T1000 (cell line): ENCODE data around the gene GARIN5B.
A peak's percentile ranks its signal among the peaks of the same experiment; 100 is the strongest.
"Not testable (repeated sequence)": the region's sequence is repeated elsewhere in the genome, so short reads cannot be mapped to it uniquely, and the experiment has no call there.

ENCODE experiments used
- DNase-seq: peaks from one replicate; lab custom pipeline; 2025; ENCODE audit warnings: mixed read lengths; lab: John Stamatoyannopoulos, UW

Gene GARIN5B

GRCh38 chr19:55348317-55349034, 14.6 kb downstream of the GARIN5B start:
- no peak for DNase-seq

GRCh38 chr19:55347442-55348009, 15.5 kb downstream of the GARIN5B start:
- DNase-seq, result no peak

DNA sequence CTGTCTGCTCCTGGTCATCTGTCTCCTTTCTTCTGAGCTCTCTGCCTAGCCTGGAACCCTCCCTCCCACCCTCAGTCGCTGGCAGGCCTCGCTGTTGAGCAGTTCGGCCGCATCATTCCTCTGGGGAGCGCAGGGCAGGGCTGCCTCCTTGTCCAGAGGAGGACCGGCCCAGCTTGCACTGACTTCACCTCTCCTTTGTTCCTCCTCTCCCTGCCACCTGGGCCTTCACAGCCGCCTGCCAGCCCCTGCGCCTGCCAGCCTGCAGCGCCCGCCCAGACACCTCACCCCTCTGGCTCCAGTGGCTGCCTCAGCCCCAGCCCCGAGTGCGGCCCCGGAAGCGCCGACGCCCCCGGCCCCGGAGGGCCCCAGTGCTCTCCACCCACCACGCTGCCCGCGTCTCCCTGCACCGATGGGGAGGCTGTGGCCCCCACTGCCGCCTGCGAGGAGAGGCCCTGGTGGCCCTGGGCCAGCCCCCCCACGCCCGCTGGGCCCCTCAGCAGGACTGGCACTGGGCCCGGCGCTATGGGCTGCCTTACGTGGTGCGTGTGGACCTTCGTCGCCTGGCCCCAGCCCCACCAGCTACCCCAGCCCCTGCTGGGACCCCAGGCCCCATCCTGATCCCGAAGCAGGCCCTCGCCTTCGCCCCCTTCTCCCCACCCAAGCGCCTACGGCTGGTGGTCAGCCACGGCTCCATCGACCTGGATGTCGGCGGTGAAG, 16.2 kb downstream of the GARIN5B start:
- DNase-seq, result no peak

DNA sequence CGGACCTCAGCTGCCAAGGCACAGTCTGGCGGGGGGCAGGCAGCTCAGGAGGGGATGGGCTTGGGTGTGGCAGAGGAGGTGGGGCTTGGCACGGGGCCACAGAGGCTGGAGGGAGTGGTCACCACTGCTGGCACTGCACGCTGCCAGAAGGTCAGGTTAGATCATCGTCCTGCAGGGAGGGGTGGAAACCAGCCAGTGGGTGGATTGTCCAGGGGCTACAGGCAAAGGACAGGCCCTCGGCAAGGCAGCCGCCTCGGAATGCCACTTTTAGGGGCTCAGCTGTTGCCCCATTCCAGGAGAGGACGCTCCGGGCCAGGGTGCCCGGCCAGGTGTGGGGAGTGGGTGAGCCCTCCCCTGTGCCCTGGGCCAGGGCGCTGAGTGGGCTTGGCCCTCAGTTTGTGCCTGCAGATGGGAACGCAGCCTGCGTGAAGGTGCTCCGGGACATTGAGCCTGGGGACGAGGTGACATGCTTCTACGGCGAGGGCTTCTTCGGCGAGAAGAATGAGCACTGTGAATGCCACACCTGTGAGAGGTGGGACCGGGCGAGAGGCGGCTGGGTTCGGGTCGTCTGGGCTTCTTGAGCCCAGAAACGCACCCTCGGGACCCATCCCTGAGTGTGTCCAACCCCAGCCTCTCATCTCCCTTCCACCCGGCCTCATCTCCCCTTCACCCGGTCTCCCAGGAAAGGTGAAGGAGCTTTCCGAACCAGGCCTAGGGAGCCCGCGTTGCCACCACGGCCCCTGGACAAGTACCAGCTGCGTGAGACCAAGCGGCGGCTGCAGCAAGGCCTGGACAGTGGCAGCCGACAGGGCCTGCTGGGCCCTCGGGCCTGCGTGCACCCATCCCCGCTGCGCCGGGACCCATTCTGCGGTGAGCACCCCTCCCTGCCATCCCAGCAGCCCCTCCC, 17.0 kb downstream of the GARIN5B start:
- DNase-seq, result no peak

DNA sequence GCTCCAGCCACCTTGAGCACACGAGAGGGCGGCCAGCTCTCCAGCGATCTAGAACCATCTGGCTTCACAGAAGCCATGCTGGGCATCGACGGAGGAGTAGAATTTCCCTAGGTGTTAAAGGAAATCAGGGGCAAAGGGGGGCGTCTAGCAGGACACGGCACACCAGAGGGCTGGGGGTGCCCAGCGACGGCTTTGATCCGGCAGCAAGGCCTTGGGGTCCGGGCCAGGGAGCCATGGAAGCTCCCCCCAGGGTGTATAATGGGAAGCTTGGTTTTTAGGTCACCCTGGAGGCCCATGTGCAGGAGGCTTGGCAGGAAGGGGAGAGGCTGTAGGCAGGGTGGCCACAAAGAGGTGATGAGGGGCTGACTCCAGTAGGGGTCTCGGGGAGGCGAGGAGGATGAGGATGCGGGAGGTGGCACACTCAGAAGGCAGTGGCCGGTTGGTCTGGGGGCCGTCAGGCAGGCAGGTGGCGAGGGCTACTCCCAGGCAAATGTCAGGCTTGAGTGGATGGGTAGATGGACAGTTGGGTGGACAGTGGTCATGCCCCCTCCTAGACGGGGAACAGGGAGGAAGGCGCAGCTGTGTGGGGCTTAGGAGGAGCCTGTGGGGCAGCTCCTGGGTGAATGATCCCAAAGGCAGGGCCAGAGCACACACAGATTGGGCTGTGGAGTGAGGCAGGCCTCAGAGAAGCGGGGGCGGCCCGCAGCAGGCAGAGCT, 17.8 kb downstream of the GARIN5B start:
- DNase-seq, result no peak

DNA sequence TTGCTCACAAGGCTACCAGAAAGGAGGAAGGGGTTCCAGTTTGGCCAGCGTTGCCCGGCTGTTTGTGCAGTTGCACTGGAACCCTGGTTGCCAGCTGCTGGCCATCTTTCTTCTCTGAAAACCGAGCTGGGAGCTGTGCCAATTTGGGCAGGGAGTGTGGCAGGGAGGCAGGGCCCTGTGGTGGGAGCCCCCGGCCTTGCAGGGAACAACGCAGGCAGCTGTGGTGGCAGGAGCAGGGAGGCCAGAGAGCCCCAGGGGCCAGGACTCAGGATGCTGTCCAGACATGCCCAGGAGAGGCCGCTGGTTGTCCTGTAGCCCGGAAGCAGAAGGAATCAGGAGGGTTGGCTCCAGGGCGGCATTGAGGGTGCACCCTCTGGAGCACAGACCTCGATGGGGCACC, 18.6 kb downstream of the GARIN5B start:
- DNase-seq, result no peak

DNA sequence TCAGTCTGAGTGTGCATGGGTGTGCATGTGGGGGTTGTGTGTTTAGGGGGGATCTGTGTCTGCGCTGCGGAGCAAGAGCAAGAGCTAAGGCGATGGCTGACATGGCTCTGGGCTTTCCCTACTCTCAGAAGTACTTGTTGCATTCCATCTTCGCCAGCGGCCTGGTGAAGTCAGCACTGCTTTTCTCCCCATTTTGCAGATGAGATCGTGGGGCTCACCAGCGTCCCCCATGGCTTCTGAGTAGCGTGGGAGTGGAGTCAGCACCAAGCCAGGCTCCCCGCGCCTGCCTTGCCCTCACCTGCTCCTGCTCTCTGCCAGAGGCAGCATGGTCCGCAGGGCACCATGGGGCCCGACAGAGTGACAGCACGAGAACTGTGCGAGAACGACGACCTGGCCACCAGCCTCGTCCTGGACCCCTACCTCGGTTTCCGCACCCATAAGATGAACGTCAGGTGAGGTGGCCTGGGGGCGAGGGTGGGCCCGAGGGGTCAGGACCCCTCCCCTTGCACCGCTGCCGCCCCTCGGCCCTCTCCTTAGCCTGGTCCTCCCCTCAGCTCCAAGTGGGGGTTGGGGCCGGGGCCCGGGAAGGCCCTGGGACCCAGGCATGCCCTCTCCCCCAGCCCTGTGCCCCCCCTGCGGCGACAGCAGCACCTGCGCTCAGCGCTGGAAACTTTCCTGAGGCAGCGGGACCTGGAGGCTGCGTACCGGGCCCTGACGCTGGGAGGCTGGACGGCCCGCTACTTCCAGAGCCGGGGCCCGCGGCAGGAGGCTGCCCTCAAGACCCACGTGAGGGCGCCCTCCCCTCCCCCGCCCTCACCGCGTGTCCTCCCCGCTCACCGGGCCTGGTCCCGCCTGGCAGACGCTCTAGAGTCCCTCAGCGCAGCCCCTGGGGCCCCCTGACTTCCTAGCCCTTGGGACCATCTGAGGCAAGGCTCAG, 21.2 kb downstream of the GARIN5B start:
- no peak for DNase-seq

DNA sequence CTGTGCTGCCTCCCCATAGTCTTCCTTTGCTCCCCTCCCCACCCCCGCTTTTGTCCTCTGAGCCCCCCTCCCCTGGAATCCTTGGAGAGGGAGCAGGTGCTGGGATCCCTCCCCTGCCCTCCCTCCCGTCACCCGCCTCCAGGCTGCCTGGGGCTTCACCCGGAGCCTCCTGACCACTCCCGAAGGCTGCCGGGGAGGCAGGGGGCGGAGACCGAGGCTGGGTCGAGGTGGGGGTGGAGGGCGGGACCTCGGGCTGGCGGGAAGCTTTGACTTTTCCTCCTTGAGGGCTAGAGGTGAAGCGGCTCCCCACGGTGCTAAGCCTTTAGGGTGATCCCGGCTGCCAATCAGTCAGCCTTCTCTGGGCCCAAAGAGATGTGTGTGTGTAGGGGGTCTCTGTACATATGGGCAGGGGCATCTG, 21.9 kb downstream of the GARIN5B start:
- DNase-seq, result no peak

DNA sequence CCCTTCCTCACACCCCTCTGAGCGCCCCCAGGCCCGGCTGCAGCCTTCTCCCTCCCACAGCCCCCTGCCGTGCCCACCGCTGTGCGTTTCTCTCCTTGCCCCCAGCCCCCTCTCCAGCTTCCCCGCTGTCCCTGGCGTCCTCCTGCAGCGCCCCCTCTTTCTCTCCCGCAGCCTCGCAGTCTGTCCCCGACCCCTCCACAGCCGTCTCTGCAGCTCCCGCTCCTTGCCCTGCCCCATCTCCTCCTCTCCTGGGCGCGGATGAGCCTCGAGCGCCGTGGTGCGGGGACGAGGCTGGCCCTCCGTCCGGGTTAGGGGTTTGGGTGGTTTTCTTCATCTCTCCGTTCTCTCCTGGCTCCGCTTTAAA, 22.3 kb downstream of the GARIN5B start:
- no peak for DNase-seq

DNA sequence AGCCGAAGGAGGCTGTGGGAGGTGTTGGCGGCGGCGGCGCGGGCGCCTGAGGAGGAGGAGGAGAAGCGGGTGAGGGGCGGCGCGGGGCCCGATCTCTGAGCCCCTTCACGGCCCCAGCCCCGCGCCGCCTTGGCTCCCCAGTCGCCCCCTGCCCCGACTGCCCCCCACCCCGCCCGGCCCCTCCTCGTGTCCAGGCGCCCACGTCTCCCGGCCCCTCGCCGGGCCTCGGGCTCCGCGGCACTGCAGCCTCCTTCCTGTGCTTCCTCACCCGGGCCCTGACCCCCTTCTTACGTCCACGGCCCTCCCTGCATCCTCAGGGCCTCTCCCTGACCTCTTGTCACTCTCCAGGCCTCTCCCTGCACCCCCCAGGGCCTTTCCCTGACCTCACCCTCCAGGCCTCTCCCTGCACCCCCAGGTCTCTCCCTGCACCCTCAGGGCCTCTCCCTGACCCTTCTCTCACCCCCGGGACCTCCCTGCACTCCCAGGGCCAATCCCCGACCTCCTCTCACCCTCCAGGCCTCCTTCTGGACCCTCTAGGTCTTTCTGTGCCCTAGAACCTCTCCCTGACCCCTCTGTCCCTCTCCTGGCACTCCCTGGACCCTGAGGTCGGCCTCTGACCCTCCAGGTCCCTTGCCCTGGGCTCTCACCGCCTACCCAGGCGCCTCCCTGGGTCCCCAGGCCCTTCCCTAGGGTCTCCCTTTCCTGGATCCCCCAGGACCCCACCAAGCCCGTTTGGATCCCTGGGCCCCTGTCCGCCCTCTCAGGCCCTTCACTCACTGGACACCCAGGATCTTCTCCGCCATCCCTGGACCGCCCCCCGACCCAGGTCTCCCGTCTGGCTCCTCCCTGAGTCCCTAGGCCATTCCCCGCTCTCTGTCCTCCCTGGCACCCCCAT, 22.9 kb downstream of the GARIN5B start:
- DNase-seq, result no peak

GRCh38 chr19:55339105-55339888, 23.8 kb downstream of the GARIN5B start, which contains the start of gene KMT5C:
KMT5C (plus strand) TSS chr19:55339876; CDS start chr19:55341937, 2,061 bp downstream.
- peak; percentile 99 for DNase-seq

DNA sequence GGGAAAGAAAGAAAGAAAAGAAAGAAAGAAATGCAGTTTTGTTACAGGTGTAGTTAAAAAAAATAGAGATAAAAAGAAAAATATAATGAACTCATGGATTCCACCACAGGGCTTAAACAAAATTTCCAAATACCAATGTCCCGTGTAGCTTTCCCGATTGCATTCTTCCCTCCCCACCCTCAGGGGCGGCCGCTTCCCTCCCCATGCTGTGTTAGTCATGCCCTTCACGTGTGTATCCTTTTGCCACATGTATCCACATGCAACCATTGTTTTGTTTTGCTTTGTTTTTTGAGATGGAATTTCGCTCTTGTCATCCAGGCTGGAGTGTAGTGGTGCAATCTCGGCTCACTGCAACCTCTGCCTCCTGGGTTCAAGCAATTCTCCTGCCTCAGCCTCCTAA, 27.0 kb downstream of the GARIN5B start:
- no peak for DNase-seq

GRCh38 chr19:55333870-55334269, 29.2 kb downstream of the GARIN5B start:
- DNase-seq, result no peak

GRCh38 chr19:55329791-55330190, 33.3 kb downstream of the GARIN5B start:
- not testable (repeated sequence) for DNase-seq

DNA sequence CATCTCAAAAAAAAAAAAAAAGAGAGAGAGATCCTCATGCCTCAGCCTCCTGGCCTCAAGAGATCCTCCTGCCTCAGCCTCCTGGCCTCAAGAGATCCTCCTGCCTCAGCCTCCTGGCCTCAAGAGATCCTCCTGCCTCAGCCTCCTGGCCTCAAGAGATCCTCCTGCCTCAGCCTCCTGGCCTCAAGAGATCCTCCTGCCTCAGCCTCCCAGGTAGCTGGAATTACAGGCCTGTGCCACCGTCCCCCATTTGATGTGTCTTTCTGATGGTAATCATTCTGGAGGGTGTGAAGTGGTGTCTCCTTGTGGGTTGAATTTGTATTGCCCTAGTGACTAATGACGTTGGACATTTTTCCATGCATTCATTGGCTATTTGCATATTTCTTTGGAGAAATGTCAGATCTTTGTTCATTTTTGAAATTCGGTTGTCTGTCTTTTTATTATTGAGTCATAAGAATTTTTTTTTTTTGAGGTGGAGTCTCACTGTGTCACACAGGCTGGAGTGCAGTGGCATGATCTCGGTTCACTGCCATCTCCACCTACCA, 34.2 kb downstream of the GARIN5B start:
- not testable (repeated sequence) for DNase-seq

DNA sequence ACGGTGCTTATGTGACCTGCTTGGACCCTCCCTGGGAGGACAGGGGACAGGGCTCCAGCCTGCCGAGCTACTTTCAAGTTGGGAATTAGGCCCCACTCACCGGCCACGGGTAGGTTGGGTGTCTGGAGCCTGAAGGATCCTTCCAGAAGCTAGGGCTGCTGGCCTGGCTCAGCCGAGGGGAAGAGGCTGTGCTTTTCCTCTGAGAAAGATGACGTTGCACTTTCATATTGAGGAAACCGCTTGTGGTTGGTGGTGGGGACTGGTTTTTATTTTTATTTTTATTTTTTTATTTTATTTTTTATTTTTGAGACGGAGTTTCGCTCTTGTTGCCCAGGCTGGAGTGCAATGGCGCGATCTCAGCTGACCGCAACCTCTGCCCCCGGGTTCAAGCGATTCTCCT, 37.9 kb downstream of the GARIN5B start, which contains the start of gene TMEM150B:
Gene TMEM150B, minus strand, starts transcription at position 170 of the 400 bp plus-strand sequence. CDS start 4,305 bp downstream, outside the sequence.
- no peak for DNase-seq

GRCh38 chr19:55324662-55325061, 38.4 kb downstream of the GARIN5B start:
- no peak for DNase-seq
